IMR-90 (cell line): Measurements from ENCODE around the gene PRKAR1B.

Experiments used
- BHLHE40 ChIP-seq: fragments of 150-350 bp; IDR thresholded peaks from 2 replicates; pipeline ENCODE4 v1.6.1; 2016; ENCODE audit warnings: mild to moderate bottlenecking, low read depth, low read length
- CEBPB ChIP-seq: IDR thresholded peaks from 2 replicates; pipeline ENCODE4 v1.6.1; 2012; ENCODE audit warnings: low read depth, low read length, improper control_type of control experiment
- FOS ChIP-seq: fragments of 150-350 bp; IDR thresholded peaks from 2 replicates; pipeline ENCODE4 v1.6.1; 2016; ENCODE audit warnings: low read depth, low read length
- NFE2L2 ChIP-seq: fragments of 150-350 bp; IDR thresholded peaks from 2 replicates; pipeline ENCODE4 v1.6.1; 2016; ENCODE audit warnings: low read depth, mild to moderate bottlenecking, low read length
- POLR2A ChIP-seq: IDR thresholded peaks from 2 replicates; pipeline ENCODE4 v1.6.1; 2012; ENCODE audit warnings: mild to moderate bottlenecking, low read depth, low read length
- RCOR1 ChIP-seq: IDR thresholded peaks from 2 replicates; pipeline ENCODE4 v1.6.1; 2012; ENCODE audit warnings: mild to moderate bottlenecking, low read length, improper control_type of control experiment; ENCODE audit not compliant: insufficient replicate concordance
- TF ChIP-seq, protein P1 (sequence below): conservative IDR thresholded peaks from 2 replicates; pipeline ENCODE4 v1.5.1; 2012; ENCODE audit warnings: mild to moderate bottlenecking, low read depth, low read length, improper control_type of control experiment

DNA sequence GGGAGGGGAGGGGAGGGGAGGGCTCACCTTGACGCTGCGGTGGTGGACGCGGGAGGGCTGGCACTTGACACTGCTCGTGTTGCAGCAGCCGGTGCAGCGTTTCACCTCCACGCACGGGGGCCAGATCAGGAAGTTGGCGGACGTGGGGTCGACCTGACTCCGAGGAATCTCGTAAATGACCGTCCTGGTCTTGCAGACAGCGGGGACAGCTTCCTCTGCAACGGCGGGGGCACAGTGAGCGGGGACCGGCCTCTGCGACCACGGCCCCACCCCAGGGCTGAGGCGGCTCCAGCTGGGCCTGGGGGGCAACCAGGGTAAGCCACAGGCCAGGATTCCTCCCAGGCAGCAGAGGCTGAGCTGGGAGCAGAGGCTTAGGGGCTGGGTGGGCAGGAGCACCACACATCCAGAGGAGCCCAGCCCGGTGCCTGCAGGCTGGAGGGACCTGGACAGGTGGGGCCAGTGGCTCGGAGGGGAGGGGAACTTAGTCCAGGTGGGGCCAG, 216.2 kb downstream of the PRKAR1B start:
- TF ChIP-seq POLR2A (no peak), CEBPB (no peak), FOS (no peak), NFE2L2 (no peak), BHLHE40 (no peak), RCOR1 (no peak)
- TF ChIP-seq, protein P1, sequence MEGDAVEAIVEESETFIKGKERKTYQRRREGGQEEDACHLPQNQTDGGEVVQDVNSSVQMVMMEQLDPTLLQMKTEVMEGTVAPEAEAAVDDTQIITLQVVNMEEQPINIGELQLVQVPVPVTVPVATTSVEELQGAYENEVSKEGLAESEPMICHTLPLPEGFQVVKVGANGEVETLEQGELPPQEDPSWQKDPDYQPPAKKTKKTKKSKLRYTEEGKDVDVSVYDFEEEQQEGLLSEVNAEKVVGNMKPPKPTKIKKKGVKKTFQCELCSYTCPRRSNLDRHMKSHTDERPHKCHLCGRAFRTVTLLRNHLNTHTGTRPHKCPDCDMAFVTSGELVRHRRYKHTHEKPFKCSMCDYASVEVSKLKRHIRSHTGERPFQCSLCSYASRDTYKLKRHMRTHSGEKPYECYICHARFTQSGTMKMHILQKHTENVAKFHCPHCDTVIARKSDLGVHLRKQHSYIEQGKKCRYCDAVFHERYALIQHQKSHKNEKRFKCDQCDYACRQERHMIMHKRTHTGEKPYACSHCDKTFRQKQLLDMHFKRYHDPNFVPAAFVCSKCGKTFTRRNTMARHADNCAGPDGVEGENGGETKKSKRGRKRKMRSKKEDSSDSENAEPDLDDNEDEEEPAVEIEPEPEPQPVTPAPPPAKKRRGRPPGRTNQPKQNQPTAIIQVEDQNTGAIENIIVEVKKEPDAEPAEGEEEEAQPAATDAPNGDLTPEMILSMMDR, result no peak
